Measurements from ENCODE around the gene PRRT2. TPM values are rescaled to one million over a fixed set of nuclear protein-coding genes. Genes with fewer than 3 reads are reported as not detected.

PRRT2 gene
- total and polyA plus RNA-seq, 2 experiments from 2014 or later: 13.3 to 16.6 TPM

DNA sequence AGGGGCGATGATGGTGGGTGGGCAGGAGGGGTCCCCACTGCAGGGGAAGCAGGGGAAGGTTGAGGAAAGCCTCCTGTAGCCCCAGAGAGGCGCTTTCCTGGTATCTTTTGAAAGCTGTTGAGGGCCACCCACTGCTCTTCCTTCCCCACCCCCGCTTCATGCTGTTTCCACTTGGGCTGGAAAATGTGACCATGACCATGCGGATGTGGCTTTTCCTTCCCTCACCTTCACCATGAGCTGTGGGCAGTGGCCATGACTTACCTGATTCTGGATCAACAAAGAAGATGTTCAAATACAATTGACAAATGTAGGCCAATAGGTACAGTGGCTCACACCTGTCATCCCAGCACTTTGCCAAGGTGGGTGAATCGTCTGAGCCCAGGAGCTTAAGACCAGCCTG lies 22.1 kb downstream of the PRRT2 start:
- H3F3A ChIP-seq (replicated peaks; ENCODE audit: low read depth): no peaks in the 10 kb centered on the region
- H3K27ac ChIP-seq (ENCODE audit: low read depth): no peak overlapping the region
- H3K36me3 ChIP-seq (ENCODE audit: insufficient read depth): no peaks in the 10 kb centered on the region
- TF ChIP-seq, protein P1, sequence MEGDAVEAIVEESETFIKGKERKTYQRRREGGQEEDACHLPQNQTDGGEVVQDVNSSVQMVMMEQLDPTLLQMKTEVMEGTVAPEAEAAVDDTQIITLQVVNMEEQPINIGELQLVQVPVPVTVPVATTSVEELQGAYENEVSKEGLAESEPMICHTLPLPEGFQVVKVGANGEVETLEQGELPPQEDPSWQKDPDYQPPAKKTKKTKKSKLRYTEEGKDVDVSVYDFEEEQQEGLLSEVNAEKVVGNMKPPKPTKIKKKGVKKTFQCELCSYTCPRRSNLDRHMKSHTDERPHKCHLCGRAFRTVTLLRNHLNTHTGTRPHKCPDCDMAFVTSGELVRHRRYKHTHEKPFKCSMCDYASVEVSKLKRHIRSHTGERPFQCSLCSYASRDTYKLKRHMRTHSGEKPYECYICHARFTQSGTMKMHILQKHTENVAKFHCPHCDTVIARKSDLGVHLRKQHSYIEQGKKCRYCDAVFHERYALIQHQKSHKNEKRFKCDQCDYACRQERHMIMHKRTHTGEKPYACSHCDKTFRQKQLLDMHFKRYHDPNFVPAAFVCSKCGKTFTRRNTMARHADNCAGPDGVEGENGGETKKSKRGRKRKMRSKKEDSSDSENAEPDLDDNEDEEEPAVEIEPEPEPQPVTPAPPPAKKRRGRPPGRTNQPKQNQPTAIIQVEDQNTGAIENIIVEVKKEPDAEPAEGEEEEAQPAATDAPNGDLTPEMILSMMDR (conservative IDR thresholded peaks at IDR 0.05; ENCODE audit: low read depth in 2 of 2): no peak
- TF ChIP-seq, protein P2, sequence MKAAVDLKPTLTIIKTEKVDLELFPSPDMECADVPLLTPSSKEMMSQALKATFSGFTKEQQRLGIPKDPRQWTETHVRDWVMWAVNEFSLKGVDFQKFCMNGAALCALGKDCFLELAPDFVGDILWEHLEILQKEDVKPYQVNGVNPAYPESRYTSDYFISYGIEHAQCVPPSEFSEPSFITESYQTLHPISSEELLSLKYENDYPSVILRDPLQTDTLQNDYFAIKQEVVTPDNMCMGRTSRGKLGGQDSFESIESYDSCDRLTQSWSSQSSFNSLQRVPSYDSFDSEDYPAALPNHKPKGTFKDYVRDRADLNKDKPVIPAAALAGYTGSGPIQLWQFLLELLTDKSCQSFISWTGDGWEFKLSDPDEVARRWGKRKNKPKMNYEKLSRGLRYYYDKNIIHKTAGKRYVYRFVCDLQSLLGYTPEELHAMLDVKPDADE (IDR thresholded peaks at IDR 0.05): no peak
- TF ChIP-seq POLR2AphosphoS5 (IDR thresholded peaks at IDR 0.05; ENCODE audit: low read depth) (no peak), EZH2phosphoT487 (IDR thresholded peaks at IDR 0.05; ENCODE audit: unreplicated experiment) (no peak), ZNF114 (CRISPR knock-in tag; IDR thresholded peaks at IDR 0.05) (no peak), STAT1 (IDR thresholded peaks at IDR 0.05; ENCODE audit: unreplicated experiment) (no peak), EZH2 (IDR thresholded peaks at IDR 0.05; ENCODE audit: low read depth, unreplicated experiment) (no peak), ZNF331 (CRISPR knock-in tag; IDR thresholded peaks at IDR 0.05; ENCODE audit: low read depth) (no peak), JUNB (IDR thresholded peaks at IDR 0.05; ENCODE audit: unreplicated experiment) (no peak), CREB1 (CRISPR knock-in tag; IDR thresholded peaks at IDR 0.05; ENCODE audit: low read depth) (no peak), NANOG (IDR thresholded peaks at IDR 0.05; ENCODE audit: borderline replicate concordance) (no peak)
- TF ChIP-seq, protein P3, sequence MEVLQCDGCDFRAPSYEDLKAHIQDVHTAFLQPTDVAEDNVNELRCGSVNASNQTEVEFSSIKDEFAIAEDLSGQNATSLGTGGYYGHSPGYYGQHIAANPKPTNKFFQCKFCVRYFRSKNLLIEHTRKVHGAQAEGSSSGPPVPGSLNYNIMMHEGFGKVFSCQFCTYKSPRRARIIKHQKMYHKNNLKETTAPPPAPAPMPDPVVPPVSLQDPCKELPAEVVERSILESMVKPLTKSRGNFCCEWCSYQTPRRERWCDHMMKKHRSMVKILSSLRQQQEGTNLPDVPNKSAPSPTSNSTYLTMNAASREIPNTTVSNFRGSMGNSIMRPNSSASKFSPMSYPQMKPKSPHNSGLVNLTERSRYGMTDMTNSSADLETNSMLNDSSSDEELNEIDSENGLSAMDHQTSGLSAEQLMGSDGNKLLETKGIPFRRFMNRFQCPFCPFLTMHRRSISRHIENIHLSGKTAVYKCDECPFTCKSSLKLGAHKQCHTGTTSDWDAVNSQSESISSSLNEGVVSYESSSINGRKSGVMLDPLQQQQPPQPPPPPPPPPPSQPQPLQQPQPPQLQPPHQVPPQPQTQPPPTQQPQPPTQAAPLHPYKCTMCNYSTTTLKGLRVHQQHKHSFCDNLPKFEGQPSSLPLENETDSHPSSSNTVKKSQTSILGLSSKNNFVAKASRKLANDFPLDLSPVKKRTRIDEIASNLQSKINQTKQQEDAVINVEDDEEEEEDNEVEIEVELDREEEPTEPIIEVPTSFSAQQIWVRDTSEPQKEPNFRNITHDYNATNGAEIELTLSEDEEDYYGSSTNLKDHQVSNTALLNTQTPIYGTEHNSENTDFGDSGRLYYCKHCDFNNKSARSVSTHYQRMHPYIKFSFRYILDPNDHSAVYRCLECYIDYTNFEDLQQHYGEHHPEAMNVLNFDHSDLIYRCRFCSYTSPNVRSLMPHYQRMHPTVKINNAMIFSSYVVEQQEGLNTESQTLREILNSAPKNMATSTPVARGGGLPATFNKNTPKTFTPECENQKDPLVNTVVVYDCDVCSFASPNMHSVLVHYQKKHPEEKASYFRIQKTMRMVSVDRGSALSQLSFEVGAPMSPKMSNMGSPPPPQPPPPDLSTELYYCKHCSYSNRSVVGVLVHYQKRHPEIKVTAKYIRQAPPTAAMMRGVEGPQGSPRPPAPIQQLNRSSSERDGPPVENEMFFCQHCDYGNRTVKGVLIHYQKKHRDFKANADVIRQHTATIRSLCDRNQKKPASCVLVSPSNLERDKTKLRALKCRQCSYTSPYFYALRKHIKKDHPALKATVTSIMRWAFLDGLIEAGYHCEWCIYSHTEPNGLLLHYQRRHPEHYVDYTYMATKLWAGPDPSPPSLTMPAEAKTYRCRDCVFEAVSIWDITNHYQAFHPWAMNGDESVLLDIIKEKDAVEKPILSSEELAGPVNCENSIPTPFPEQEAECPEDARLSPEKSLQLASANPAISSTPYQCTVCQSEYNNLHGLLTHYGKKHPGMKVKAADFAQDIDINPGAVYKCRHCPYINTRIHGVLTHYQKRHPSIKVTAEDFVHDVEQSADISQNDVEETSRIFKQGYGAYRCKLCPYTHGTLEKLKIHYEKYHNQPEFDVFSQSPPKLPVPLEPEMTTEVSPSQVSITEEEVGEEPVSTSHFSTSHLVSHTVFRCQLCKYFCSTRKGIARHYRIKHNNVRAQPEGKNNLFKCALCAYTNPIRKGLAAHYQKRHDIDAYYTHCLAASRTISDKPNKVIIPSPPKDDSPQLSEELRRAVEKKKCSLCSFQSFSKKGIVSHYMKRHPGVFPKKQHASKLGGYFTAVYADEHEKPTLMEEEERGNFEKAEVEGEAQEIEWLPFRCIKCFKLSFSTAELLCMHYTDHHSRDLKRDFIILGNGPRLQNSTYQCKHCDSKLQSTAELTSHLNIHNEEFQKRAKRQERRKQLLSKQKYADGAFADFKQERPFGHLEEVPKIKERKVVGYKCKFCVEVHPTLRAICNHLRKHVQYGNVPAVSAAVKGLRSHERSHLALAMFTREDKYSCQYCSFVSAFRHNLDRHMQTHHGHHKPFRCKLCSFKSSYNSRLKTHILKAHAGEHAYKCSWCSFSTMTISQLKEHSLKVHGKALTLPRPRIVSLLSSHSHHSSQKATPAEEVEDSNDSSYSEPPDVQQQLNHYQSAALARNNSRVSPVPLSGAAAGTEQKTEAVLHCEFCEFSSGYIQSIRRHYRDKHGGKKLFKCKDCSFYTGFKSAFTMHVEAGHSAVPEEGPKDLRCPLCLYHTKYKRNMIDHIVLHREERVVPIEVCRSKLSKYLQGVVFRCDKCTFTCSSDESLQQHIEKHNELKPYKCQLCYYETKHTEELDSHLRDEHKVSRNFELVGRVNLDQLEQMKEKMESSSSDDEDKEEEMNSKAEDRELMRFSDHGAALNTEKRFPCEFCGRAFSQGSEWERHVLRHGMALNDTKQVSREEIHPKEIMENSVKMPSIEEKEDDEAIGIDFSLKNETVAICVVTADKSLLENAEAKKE (CRISPR knock-in tag; IDR thresholded peaks at IDR 0.05): no peak
- TF ChIP-seq, protein P4, sequence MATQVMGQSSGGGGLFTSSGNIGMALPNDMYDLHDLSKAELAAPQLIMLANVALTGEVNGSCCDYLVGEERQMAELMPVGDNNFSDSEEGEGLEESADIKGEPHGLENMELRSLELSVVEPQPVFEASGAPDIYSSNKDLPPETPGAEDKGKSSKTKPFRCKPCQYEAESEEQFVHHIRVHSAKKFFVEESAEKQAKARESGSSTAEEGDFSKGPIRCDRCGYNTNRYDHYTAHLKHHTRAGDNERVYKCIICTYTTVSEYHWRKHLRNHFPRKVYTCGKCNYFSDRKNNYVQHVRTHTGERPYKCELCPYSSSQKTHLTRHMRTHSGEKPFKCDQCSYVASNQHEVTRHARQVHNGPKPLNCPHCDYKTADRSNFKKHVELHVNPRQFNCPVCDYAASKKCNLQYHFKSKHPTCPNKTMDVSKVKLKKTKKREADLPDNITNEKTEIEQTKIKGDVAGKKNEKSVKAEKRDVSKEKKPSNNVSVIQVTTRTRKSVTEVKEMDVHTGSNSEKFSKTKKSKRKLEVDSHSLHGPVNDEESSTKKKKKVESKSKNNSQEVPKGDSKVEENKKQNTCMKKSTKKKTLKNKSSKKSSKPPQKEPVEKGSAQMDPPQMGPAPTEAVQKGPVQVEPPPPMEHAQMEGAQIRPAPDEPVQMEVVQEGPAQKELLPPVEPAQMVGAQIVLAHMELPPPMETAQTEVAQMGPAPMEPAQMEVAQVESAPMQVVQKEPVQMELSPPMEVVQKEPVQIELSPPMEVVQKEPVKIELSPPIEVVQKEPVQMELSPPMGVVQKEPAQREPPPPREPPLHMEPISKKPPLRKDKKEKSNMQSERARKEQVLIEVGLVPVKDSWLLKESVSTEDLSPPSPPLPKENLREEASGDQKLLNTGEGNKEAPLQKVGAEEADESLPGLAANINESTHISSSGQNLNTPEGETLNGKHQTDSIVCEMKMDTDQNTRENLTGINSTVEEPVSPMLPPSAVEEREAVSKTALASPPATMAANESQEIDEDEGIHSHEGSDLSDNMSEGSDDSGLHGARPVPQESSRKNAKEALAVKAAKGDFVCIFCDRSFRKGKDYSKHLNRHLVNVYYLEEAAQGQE (IDR thresholded peaks at IDR 0.05; ENCODE audit: unreplicated experiment): no peak
- Mint-ChIP-seq H3K27ac (no peak overlapping the region), H3K9me3 (no peaks in the 10 kb centered on the region), H3K4me1 (no peaks in the 10 kb centered on the region; the same call in 2 of the 3 replicates), H3K27me3 (ENCODE audit: insufficient read depth, low read depth, poor library complexity) (peaks cover 2% of the 10 kb centered on the region), H3K36me3 (ENCODE audit: low read depth) (no peaks in the 10 kb centered on the region), H3K4me3 (no peak overlapping the region)
- H3K27me3 ChIP-seq (ENCODE audit: insufficient read depth): no peaks in the 10 kb centered on the region
- no peak overlapping the region for H3K4me3 ChIP-seq
- no peaks in the 10 kb centered on the region for H3K9me2 ChIP-seq (ENCODE audit: insufficient read depth)
- no peaks in the 10 kb centered on the region for H4K20me1 ChIP-seq (replicated peaks; ENCODE audit: insufficient read depth)
- no peak overlapping the region for H3K4me2 ChIP-seq
- H3K4me1 ChIP-seq (ENCODE audit: insufficient read depth): no peaks in the 10 kb centered on the region
- H2AFZ ChIP-seq: no peak overlapping the region
- ATAC-seq (no peak), DNase-seq (ENCODE audit: low spot score) (no peak)
- H3K79me2 ChIP-seq (replicated peaks; ENCODE audit: insufficient read depth): no peaks in the 10 kb centered on the region

Measured in GM23338 (cell line).